ENCODE data around the gene NDUFS1. TPM values are rescaled to one million over a fixed set of nuclear protein-coding genes. Genes with fewer than 3 reads are reported as not detected.
"Not testable (repeated sequence)": the region's sequence is repeated elsewhere in the genome, so short reads cannot be mapped to it uniquely, and the experiment has no call there.

The NDUFS1 gene
- 223 and 265 TPM in 2 replicates for total RNA-seq
- polyA plus RNA-seq (2012), result 66.5 TPM

- DNase-seq (ENCODE audit: low read depth), result peak; percentile 99
Observed at GRCh38 chr2:206159346-206160124, at the start of gene NDUFS1, which contains the start of gene EEF1B2. TSS of gene NDUFS1 (minus strand) at chr2:206159444. CDS start at chr2:206153678, 5,766 bp downstream. TSS of gene EEF1B2 (plus strand) at chr2:206159895. CDS start at chr2:206159980, 85 bp downstream.

GRCh38 chr2:206208900-206209299 is 49.7 kb upstream of the NDUFS1 start:
- DNase-seq (ENCODE audit: low read depth), result no peak

GRCh38 chr2:206207316-206207715 is 48.1 kb upstream of the NDUFS1 start:
- not testable (repeated sequence) for DNase-seq (ENCODE audit: low read depth)

- no peak for DNase-seq (ENCODE audit: low read depth)
Observed at GRCh38 chr2:206204710-206205109, 45.5 kb upstream of the NDUFS1 start.

DNA sequence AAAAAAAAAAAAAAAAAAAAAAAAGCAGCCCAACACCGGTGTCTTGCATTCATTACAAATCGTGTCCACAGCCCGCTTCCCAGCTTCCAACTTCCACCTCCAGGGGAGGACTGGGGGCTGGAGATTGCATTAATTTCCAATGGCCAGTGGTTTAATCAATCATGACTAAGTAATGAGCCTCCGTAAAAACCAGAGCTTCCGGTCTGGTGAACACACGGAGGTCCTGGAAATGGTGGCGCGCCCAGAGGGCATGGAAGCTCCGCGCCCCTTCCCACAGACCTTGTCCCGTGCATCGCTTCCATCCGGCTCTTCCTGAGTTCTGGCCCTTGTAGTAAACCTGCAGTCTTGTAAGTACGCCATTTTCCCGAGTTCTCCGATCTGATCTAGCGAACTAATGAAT is 44.1 kb upstream of the NDUFS1 start:
- DNase-seq (ENCODE audit: low read depth), result no peak

GRCh38 chr2:206202446-206202845 is 43.2 kb upstream of the NDUFS1 start:
- DNase-seq (ENCODE audit: low read depth), result no peak

GRCh38 chr2:206201075-206201848 is 42.0 kb upstream of the NDUFS1 start:
- DNase-seq (ENCODE audit: low read depth), result no peak

GRCh38 chr2:206198677-206199076 is 39.4 kb upstream of the NDUFS1 start:
- DNase-seq (ENCODE audit: low read depth), result peak; percentile 32

DNA sequence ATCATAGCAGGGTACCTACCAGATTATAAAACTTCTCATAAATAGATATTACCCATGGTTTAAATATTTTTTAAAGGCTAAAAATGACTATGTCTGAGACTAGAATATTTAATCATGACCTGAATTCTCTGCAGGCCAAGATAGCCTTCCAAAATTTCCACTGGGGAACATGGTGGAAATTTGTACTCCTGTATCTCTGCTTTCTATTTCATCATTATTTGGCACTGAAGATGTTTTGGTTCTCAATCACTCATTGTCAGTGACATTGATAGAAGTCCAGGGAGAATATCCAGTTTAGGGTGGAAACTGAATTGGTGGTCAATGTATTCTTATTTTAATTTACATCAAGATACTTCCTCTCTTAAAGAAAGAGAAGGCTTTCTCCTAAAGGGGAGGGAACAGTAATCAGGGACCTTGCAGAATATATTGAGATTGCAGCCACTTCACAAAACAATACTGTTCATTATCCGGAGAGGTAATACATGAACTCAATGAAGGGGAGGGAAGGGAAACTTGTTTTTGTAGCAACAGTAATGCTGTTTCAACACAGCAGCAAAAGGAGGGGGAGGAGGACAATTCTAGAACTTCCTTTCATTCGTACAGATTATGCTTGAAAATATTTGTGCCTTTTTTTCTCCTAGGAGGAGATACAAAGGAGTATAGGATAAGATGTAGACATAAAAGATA is 34.6 kb upstream of the NDUFS1 start:
- no peak for DNase-seq (ENCODE audit: low read depth)

- DNase-seq (ENCODE audit: low read depth), result no peak
Observed at GRCh38 chr2:206192157-206192556, 32.9 kb upstream of the NDUFS1 start.

DNA sequence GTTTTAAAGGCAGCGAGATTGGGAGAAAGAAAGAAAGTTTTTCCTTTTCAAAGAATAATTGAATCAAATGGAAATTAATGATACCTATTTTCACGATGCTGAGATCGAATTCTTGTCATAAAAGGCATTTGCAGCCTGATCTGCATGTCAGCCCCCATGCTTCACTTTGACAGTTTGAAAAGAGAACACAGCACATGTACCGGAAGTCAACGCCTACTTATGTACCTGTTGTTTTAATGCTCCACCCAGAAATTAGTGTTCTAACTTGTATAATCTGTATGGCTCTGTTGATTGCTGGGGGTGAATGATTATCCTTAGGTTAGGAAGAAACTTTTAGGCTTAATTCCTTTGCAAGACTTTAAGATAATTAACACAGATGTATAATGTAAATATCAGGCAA is 31.4 kb upstream of the NDUFS1 start:
- DNase-seq (ENCODE audit: low read depth), result no peak

GRCh38 chr2:206190111-206190510 is 30.9 kb upstream of the NDUFS1 start:
- DNase-seq (ENCODE audit: low read depth), result no peak

- no peak for DNase-seq (ENCODE audit: low read depth)
Observed at GRCh38 chr2:206189691-206190090, 30.4 kb upstream of the NDUFS1 start.

- not testable (repeated sequence) for DNase-seq (ENCODE audit: low read depth)
Observed at GRCh38 chr2:206181526-206181925, 22.3 kb upstream of the NDUFS1 start.

- DNase-seq (ENCODE audit: low read depth), result no peak
Observed at GRCh38 chr2:206176901-206177300, 17.7 kb upstream of the NDUFS1 start.

- peak; percentile 84 for DNase-seq (ENCODE audit: low read depth)
Observed at GRCh38 chr2:206176121-206176520, 16.9 kb upstream of the NDUFS1 start.

- no peak for DNase-seq (ENCODE audit: low read depth)
Observed at GRCh38 chr2:206173147-206173546, 13.9 kb upstream of the NDUFS1 start.

DNA sequence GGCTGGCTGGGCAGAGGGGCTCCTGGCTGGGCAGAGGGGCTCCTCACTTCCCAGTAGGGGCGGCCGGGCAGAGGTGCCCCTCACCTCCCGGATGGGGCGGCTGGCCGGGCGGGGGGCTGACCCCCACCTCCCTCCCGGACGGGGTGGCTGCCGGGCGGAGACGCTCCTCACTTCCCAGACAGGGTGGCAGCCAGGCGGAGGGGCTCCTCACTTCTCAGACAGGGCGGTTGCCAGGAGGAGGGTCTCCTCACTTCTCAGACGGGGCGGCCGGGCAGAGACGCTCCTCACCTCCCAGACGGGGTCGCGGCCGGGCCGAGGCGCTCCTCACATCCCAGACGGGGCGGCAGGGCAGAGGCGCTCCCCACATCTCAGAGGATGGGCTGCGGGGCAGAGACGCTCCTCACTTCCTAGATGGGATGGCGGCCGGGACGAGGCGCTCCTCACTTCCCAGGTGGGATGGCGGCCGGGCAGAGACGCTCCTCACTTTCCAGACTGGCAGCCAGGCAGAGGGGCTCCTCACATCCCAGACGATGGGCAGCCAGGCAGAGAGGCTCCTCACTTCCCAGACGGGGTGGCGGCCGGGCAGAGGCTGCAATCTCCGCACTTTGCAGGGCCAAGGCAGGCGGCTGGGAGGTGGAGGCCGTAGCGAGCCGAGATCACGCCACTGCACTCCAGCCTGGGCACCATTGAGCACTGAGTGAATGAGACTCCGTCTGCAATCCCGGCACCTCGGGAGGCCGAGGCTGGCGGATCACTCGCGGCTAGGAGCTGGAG is 12.6 kb upstream of the NDUFS1 start:
- not testable (repeated sequence) for DNase-seq (ENCODE audit: low read depth)

DNA sequence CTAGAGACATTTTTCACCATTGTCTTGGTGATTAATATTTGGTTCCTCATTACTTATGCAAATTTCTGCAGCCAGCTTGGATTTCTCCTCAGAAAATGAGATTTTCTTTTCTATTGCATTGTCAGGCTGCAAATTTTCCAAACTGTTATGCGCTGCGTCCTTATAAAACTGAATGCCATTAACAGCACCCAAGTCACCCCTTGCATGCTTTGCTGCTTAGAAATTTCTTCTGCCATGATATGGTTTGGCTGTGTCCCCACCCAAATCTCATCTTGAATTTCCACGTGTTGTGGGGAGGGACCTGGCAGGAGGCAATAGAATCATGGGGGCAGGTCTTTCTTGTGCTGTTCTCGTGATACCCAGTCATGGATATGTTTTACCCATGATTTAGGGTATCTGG is 9.0 kb upstream of the NDUFS1 start:
- DNase-seq (ENCODE audit: low read depth), result not testable (repeated sequence)

DNA sequence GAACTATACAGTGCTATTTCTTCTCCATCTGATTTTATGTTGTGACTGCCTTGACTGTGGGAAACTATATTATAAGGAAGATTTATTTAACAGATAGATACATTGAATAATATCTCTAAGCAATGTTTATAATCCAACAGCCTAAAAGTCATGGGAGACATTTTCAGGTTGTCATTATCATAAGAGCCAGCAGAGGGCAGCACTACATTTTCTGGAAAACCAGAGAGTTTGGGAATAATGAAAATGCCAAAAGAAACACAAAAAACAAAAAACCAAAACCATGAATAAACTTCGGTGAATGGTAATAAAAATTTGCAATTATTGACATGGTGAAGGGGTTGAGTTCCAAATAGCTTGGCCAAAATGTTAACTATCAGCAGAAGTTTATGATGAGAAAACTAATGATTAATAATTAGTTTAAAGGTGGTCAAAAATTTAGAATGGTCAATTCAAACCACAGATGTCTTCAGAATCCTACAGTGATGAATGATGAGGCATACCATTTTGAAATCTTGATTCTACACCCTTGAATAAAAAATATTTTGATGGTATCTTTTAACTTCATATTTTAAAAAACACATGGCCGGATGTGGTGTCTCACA is 5.1 kb upstream of the NDUFS1 start:
- DNase-seq (ENCODE audit: low read depth), result peak; percentile 70

Data from myocyte (in vitro differentiated cells).